ENCODE measurements around the gene KANSL1.
A peak's percentile ranks its signal among the peaks of the same experiment; 100 is the strongest.
"Not testable (repeated sequence)": the region's sequence is repeated elsewhere in the genome, so short reads cannot be mapped to it uniquely, and the experiment has no call there.

GRCh38 chr17:46225274-46225794 lies 32.1 kb upstream of the KANSL1 start:
- not testable (repeated sequence) for TF ChIP-seq TAF1 (IDR thresholded peaks at IDR 0.05; ENCODE audit: low read depth); EZH2 (IDR thresholded peaks at IDR 0.05; ENCODE audit: borderline replicate concordance, insufficient read depth, low read length, poor library complexity, severe bottlenecking); EP300 (conservative IDR thresholded peaks at IDR 0.05; ENCODE audit: poor library complexity, severe bottlenecking); CTCF (IDR thresholded peaks at IDR 0.05; ENCODE audit: poor library complexity, severe bottlenecking)
- TF ChIP-seq REST (IDR thresholded peaks at IDR 0.05; ENCODE audit: borderline replicate concordance) = peak; percentile 37
